Tibial artery (tissue), 4 donors: ENCODE measurements around the gene TBC1D3C.
A peak's percentile ranks its signal among the peaks of the same experiment; 100 is the strongest.
"Not testable (repeated sequence)": the region's sequence is repeated elsewhere in the genome, so short reads cannot be mapped to it uniquely, and the experiment has no call there.

Source experiments
- DNase-seq, 2 donors: peaks; one replicate each; pipeline ENCODE4 v3.0.0-alpha.2; 2019
- H3K27ac ChIP-seq, 2 donors: fragments of 200-600 bp; sonication (generic) in 1 of 2; 1 replicate in 1 of 2; 2 replicates in 1 of 2; pipeline ENCODE4 v1.5.1; 2018 to 2019; ENCODE audit warnings: mild to moderate bottlenecking in 1 of 2
- H3K27me3 ChIP-seq, 2 donors: fragments of 200-600 bp; sonication (generic) in 1 of 2; one replicate each; pipeline versions ENCODE4 v1.5.1 to v1.6.0; 2016 to 2019
- H3K36me3 ChIP-seq, 3 donors: fragments of 200-600 bp; sonication (generic) in 2 of 3; one replicate each; pipeline ENCODE4 v1.5.1; 2016 to 2019; ENCODE audit warnings: mild to moderate bottlenecking in 2 of 3
- H3K4me1 ChIP-seq, 4 donors: fragments of 200-600 bp; sonication (generic) in 2 of 4; 1 replicate in 3 of 4; 2 replicates in 1 of 4; pipeline ENCODE4 v1.5.1; 2016 to 2019
- H3K4me3 ChIP-seq, 2 donors: fragments of 200-600 bp; sonication (generic) in 1 of 2; 1 replicate in 1 of 2; 2 replicates in 1 of 2; pipeline ENCODE4 v1.5.1; 2018 to 2019; ENCODE audit warnings: mild to moderate bottlenecking in 2 of 2
- H3K9me3 ChIP-seq, 3 donors: fragments of 200-600 bp; sonication (generic) in 1 of 3; one replicate each; pipeline ENCODE4 v1.5.1; 2016 to 2019
- intact Hi-C: fragments of 100-400 bp; cut with DNase I; formaldehyde crosslinking; loops from one replicate; pipeline ENCODE4 v1.15.0; 2023; ENCODE audit warnings: low total_unique reads

The TBC1D3C gene

GRCh38 chr17:38068534-38068933 lies at the start of gene TBC1D3C:
Gene TBC1D3C (minus strand): TSS chr17:38068634. CDS start chr17:38067066, 1,568 bp downstream.
- H3K4me1 ChIP-seq, H3K9me3 ChIP-seq, H3K27me3 ChIP-seq, H3K27ac ChIP-seq, H3K4me3 ChIP-seq, H3K36me3 ChIP-seq, DNase-seq, intact Hi-C loops: not testable (repeated sequence)

- H3K27me3 ChIP-seq, H3K9me3 ChIP-seq, H3K4me3 ChIP-seq, intact Hi-C loops, H3K36me3 ChIP-seq, H3K4me1 ChIP-seq, H3K27ac ChIP-seq, DNase-seq: not testable (repeated sequence)
Observed at GRCh38 chr17:38099262-38099661, 30.8 kb upstream of the TBC1D3C start.

- H3K4me1 ChIP-seq, H3K9me3 ChIP-seq, intact Hi-C loops: not testable (repeated sequence)
Observed at GRCh38 chr17:38094059-38094694, 25.7 kb upstream of the TBC1D3C start.

GRCh38 chr17:38088120-38088519 lies 19.7 kb upstream of the TBC1D3C start:
- H3K27me3 ChIP-seq, H3K4me1 ChIP-seq, H3K27ac ChIP-seq, H3K4me3 ChIP-seq, H3K36me3 ChIP-seq, intact Hi-C loops, H3K9me3 ChIP-seq: not testable (repeated sequence)
- peak; percentile 5 to 16 for DNase-seq

More at GRCh38 chr17:38094059-38094694, 25.7 kb upstream of the TBC1D3C start:
- not testable (repeated sequence) for DNase-seq, H3K27ac ChIP-seq, H3K27me3 ChIP-seq, H3K4me3 ChIP-seq, H3K36me3 ChIP-seq

GRCh38 chr17:38087344-38087743 lies 18.9 kb upstream of the TBC1D3C start:
- intact Hi-C loops, H3K27me3 ChIP-seq, H3K4me3 ChIP-seq, H3K27ac ChIP-seq, H3K9me3 ChIP-seq, H3K36me3 ChIP-seq, H3K4me1 ChIP-seq, DNase-seq: not testable (repeated sequence)
